Spinal cord (tissue), 10 donors: ENCODE data around the gene TMEM164. TPM values are rescaled to one million over a fixed set of nuclear protein-coding genes. Genes with fewer than 3 reads are reported as not detected.

Experiments
- DNase-seq, 6 donors: peaks; one replicate each; pipeline versions ENCODE4 v3.0.0 to v3.0.0-alpha.2; 2013 to 2015; ENCODE audit warnings: low spot score in 6 of 6, low read depth in 4 of 6
- H3K27ac ChIP-seq: one replicate; pipeline ENCODE4 v1.5.1; 2013; ENCODE audit warnings: low read depth, low read length, control low read depth
- H3K27me3 ChIP-seq: one replicate; pipeline ENCODE4 v1.6.1; 2013; ENCODE audit warnings: low read length; ENCODE audit not compliant: control insufficient read depth, insufficient read depth
- H3K36me3 ChIP-seq: one replicate; pipeline ENCODE4 v1.6.1; 2013; ENCODE audit warnings: low read length; ENCODE audit not compliant: control insufficient read depth, insufficient read depth
- H3K4me1 ChIP-seq: one replicate; pipeline ENCODE4 v1.6.1; 2013; ENCODE audit warnings: low read length; ENCODE audit not compliant: control insufficient read depth, insufficient read depth
- H3K4me3 ChIP-seq: one replicate; pipeline ENCODE4 v1.5.1; 2013; ENCODE audit warnings: low read depth, low read length, control low read depth
- H3K9me3 ChIP-seq: one replicate; pipeline ENCODE4 v1.6.1; 2013; ENCODE audit warnings: low read length; ENCODE audit not compliant: control insufficient read depth, insufficient read depth
- WGBS: methylation state at CpG from one replicate; pipeline ENCODE4 v1.1.5; 2013; ENCODE audit warnings: missing lambda C conversion rate; ENCODE audit not compliant: insufficient coverage; 5-methylcytosine and 5-hydroxymethylcytosine counted together
- polyA plus RNA-seq, 2 donors: library from polyadenylated mRNA; unstranded; fragments of 120-200 nt; gene quantifications; one replicate each; pipeline ENCODE4 v1.2.1, GENCODE V29; 2013; ENCODE audit not compliant: insufficient read length in 2 of 2
- total RNA-seq, 2 donors: library from RNA; depleted of rRNA in 1 of 2; stranded (reverse); fragments of 120-200 nt in 1 of 2; fragments of >200 nt in 1 of 2; gene quantifications; one replicate each; pipeline versions ENCODE4 v1.2.3 to v1.2.4, GENCODE V29; 2013 to 2014
- donor health status: healthy.

Gene TMEM164
- total and polyA plus RNA-seq, 4 donors, result 16.2 to 21.9 (median 20.2) TPM

- no peak overlapping the region for H3K4me3 ChIP-seq
- DNase-seq, result no peak
- H3K27ac ChIP-seq, result no peak overlapping the region
- 83% methylated on average over 2 of the region's 5 CpGs for WGBS
- peaks cover 10% of the 10 kb centered on the region for H3K4me1 ChIP-seq
- no peaks in the 10 kb centered on the region for H3K36me3 ChIP-seq
- H3K9me3 ChIP-seq, result no peaks in the 10 kb centered on the region
- peaks cover 5% of the 10 kb centered on the region for H3K27me3 ChIP-seq
Measured at GRCh38 chrX:110180176-110180927, 177.4 kb downstream of the TMEM164 start.

- H3K27ac ChIP-seq, result no peak overlapping the region
Measured at GRCh38 chrX:110180928-110181310, 178.0 kb downstream of the TMEM164 start.

GRCh38 chrX:110181459-110182137, 178.7 kb downstream of the TMEM164 start:
- Histone ChIP-seq H3K4me1 (peaks cover 8% of the 10 kb centered on the region), H3K36me3 (no peaks in the 10 kb centered on the region), H3K27me3 (peaks cover 5% of the 10 kb centered on the region), H3K4me3 (no peak overlapping the region), H3K27ac (no peak overlapping the region), H3K9me3 (no peaks in the 10 kb centered on the region)
- no CpG with 5 or more reads among the region's 2 CpGs for WGBS
- no peak for DNase-seq

More at GRCh38 chrX:110180928-110181310, 178.0 kb downstream of the TMEM164 start:
- 86% methylated on average over 4 of the region's 6 CpGs for WGBS
- DNase-seq, result no peak
- Histone ChIP-seq H3K4me1 (peaks cover 10% of the 10 kb centered on the region), H3K9me3 (no peaks in the 10 kb centered on the region), H3K4me3 (no peak overlapping the region), H3K27me3 (peaks cover 5% of the 10 kb centered on the region), H3K36me3 (no peaks in the 10 kb centered on the region)

- H3K27ac ChIP-seq, result no peak overlapping the region
- H3K4me1 ChIP-seq, result peaks cover 5% of the 10 kb centered on the region
- WGBS, result no CpG with 5 or more reads among the region's 1 CpG
- no peak for DNase-seq
- H3K36me3 ChIP-seq, result no peaks in the 10 kb centered on the region
- peaks cover 5% of the 10 kb centered on the region for H3K27me3 ChIP-seq
- H3K4me3 ChIP-seq, result no peak overlapping the region
- H3K9me3 ChIP-seq, result no peaks in the 10 kb centered on the region
Measured at GRCh38 chrX:110182362-110182761, 179.4 kb downstream of the TMEM164 start.

DNA sequence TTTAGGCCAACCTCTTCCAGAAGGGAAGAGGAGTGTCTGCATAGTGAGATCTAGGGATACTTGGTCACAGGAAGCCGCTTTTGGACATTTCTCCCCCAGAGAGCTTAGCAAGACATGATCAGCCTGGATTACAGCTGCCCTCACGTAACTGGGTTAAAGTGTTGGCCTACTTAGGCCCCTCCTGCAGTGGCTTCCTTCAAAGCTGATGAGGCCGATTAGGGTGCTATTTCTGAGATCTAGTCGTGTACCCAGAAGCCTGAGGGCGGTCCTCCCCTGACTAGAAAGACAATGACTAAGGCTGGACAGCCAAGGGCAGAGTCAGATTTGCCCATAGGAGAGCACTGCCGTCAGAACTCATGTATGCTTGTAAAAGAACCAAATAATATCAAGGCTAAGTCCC, 180.0 kb downstream of the TMEM164 start:
- no peak for DNase-seq
- Histone ChIP-seq H3K4me1 (peaks cover 3% of the 10 kb centered on the region), H3K4me3 (no peak overlapping the region), H3K27ac (no peak overlapping the region), H3K36me3 (no peaks in the 10 kb centered on the region), H3K9me3 (no peaks in the 10 kb centered on the region), H3K27me3 (peaks cover 1% of the 10 kb centered on the region)
- 71% methylated on average over 5 of the region's 6 CpGs for WGBS

DNA sequence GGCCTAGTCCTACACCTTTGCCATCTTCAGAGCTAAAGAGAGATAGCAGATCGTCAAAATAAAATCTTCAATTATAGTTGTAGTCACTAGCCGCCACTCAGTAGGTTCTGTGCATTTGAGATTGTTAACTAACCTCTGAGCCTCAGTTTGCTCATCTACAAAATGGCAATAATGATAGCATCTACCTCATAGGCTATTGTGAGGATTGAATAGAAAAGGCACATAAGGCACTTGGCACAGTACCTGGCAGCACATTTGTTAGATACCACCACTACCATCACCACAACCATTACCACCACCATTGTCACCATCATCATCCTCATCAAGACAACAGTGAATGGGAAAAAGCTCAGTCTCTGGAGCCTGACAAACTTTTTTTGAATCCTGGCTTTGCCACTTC, 180.4 kb downstream of the TMEM164 start:
- DNase-seq, result no peak
- Histone ChIP-seq H3K27me3 (no peaks in the 10 kb centered on the region), H3K36me3 (no peaks in the 10 kb centered on the region), H3K27ac (no peak overlapping the region), H3K4me1 (no peaks in the 10 kb centered on the region), H3K4me3 (no peak overlapping the region), H3K9me3 (no peaks in the 10 kb centered on the region)
- WGBS, result no CpG with 5 or more reads among the region's 2 CpGs

GRCh38 chrX:110188701-110189558, 186.0 kb downstream of the TMEM164 start:
- Histone ChIP-seq H3K4me1 (no peaks in the 10 kb centered on the region), H3K36me3 (no peaks in the 10 kb centered on the region), H3K9me3 (no peaks in the 10 kb centered on the region), H3K27ac (no peak overlapping the region), H3K4me3 (no peak overlapping the region), H3K27me3 (no peaks in the 10 kb centered on the region)
- no CpG with 5 or more reads among the region's 4 CpGs for WGBS
- DNase-seq, result no peak

DNA sequence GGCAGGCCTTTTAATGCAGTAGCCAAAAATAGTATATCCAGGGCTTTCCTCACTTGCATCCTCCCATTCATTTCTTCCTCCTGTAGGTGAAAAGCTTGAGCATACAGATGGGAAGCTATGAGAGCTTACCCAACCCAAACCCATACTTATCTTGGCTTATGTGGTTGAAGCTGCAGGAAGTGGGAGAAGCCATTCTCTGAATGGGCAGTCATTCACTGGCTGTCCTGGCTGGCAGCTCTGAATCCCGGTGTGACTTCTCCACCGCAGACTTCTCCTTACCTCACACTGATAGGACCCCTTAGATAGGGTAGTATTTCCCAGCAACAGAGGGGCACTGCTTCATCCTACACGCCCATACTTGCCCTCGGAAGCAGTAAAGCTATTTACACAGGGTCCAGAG, 189.6 kb downstream of the TMEM164 start:
- no peaks in the 10 kb centered on the region for H3K4me1 ChIP-seq
- no peaks in the 10 kb centered on the region for H3K36me3 ChIP-seq
- 100% methylated on average over 2 of the region's 4 CpGs for WGBS
- H3K27me3 ChIP-seq, result no peaks in the 10 kb centered on the region
- no peak overlapping the region for H3K27ac ChIP-seq
- H3K4me3 ChIP-seq, result no peak overlapping the region
- no peaks in the 10 kb centered on the region for H3K9me3 ChIP-seq
- no peak for DNase-seq

- Histone ChIP-seq H3K4me3 (no peak overlapping the region), H3K4me1 (no peaks in the 10 kb centered on the region), H3K27ac (no peak overlapping the region), H3K27me3 (no peaks in the 10 kb centered on the region), H3K36me3 (no peaks in the 10 kb centered on the region), H3K9me3 (no peaks in the 10 kb centered on the region)
- 67% methylated on average over 1 of the region's 3 CpGs for WGBS
- no peak for DNase-seq
Measured at GRCh38 chrX:110194977-110195376, 192.1 kb downstream of the TMEM164 start.
